GM19452 (cell line): ENCODE measurements around the gene NHP2.
A peak's percentile ranks its signal among the peaks of the same experiment; 100 is the strongest.

Experiments
- ATAC-seq: cut with Tn5 transposase; IDR thresholded peaks from one replicate; pipeline ENCODE4 v1.9.1; 2021; ENCODE audit not compliant: unreplicated experiment

NHP2 gene

DNA sequence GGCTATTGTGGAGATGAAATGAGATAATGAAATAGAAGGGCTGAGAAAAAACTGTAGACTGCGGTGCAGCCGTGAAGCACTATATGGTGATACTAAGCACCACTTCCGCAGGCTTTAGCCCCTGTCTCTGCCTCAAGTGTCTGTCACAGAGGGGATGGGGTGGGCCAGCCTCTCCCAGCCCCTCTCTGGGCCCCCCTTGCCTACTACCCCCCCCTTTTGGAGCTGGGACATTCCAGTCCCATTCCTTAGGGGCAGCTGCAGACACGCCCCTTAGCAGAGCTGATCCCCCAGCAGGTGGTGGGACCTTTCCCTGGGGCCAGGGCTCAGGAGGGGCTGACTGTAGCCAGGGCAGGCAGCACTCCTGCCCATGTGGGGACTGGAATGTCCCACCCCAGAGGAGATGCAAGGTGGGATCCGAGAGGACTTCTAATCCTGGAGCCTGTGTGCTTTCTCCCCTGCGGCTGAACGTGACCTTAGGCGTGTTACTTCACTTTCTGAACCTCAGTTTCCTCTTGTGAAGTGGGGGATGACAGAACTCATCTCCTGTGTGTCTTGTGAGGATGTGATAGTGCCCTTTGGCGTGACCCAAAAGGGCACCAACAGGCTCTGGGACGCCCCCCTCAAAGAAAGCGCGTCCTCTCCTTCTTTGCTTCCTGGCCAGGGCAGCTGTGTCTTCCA lies 38.4 kb downstream of the NHP2 start:
- no peak for ATAC-seq

DNA sequence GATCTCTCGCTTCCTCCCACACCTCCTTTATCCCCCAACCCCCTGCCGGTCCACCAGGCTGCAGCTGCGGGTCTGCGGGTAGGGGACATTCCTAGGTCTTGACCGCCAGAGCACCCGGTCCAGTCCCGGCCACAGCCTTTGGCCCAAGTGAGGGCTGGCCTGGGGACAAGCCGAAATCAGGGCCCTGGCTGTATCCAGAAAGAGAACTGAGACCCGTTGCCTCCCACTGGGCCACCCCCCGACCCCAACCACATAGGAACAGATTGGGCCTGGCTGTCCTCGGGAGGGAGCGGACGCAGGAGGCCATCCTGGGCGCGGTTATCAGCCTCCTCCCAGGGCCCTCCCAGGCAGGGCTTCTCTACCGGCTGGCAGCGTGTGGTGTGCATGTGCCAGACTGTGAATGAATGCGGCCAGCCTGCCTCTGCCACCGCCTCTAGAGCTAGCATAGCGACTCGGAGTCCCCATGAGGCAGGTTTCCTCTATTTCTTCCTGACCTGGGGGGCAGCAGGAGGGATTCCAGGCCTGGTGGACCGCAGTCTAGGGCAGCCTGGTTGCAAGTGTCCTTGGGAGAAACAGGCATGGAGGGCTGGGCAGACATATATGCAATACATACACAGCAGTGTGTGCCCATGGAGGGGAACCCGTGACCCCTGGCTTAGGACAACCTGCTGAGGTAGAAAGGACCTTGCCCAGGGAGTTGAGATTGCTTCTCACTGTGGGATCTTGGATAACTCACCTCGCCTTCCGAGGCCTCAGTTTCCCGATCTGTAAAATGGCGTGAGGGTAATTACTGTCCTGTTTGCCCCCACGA lies 39.2 kb downstream of the NHP2 start:
- no peak for ATAC-seq

DNA sequence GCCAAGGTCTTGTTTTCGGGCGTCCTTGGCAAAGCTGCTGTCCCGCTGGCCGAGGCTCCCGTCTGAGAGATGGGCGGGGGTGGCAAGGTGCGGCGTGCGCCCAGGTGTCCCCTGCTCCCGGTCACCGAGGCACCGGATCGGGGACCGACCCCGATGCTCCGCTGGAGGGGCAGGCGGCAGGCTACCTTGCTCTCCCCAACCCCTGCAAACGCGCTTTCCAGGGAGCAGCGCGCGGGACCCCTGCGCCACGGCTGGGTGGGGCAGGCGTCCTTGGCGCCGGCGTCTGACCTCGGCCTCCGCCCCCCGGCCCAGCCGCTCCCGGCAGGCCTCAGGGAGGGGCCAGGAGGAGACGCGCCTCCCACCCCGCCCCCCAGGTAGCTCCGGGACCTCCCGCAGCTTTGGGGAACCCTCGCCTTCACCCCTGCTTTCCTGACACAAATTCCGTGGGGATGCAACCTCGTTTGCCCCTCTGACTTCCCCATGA lies 39.8 kb downstream of the NHP2 start:
- no peak for ATAC-seq

DNA sequence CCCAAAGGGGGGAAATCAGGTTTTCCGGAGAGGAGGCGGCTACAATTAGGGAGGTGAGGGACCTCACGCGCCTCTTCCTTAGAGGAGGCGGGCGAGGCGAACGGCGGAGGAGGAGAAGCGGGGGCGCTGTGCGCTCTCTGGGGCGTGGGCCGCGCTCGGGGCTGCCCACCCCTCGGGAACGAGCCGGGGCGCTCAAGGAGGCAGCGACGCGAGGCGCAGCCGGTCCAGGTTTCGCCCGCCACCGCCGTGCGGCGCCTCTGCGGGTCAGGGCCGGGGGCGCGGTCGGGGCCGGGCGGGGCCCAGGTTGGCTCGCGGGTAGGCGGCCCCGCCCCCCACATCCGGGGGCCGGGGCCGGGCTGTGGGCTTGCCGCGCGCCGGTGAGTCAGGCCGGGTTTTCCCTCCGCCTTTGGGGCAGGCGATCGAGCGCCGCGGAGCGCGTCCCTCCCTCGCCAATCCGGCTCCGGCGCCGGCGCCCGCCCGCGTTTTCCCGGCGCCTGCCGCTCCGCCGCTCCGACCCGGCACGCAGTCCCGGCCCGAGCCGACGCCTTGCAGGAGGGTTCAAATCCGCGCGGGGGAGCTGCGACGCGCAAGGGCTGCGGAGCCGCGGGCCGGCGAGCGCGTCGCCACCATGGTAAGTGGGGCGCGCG lies 40.4 kb downstream of the NHP2 start, which contains the start of gene N4BP3:
TSS of gene N4BP3 (plus strand) at position 392 of the 647 bp plus-strand sequence. CDS start 6,052 bp downstream, outside the sequence.
- ATAC-seq = peak; percentile 54

DNA sequence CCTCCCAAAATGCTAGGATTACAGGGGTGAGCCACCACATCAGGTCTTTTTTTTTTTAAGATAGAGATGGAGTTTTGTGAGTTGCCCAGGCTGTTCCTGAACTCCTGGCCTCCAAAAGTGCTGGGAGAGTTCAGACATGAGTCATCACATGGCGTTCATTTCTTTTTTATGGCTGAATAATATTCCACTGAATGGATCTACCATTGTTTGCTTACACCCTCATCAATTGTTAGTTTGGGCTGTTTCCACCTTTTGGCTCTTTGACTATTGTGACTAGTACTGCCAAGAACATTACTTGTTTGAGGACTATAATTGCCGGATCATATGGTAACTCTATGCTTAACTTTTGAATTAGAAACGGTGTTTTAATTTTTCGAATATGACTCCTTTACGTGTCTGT lies 41.1 kb downstream of the NHP2 start:
- ATAC-seq = no peak

DNA sequence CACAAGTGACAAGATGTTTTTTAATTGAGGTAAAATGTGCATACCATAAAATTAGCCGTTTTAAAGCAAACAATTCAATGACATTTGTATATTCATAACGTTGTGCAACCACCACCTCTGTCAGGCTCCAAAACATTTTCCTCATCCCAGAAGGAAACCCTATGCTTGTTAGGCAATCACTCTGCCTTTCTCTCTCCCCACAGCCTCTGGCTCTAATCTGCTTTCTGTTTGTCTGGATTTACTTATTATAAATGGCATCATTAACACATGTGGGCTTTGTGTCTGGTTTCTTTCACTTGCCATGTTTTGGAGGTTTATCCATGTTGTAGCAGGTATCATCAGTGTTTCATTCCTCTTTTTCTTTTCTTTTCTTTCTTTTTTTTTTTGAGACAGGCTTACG lies 41.8 kb downstream of the NHP2 start:
- no peak for ATAC-seq

DNA sequence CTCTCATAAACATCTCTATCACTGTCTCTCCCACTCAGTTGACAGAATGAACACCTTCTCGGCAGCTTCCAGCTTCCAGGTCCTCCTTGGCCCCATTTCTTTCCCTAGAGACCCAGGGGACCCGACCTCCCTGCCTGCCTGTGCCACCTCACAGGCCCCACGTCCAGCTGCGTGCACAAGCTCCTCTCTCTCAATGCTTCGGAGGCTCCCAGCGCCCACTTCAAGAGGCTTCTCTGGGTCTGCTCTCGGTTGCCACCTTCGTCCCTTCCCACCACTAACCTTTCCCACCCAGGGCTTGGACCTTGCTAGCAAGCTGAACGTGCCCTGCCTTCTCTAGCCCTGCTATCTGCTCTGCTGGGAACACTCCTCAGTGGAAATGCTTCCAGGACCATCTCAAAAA lies 43.2 kb downstream of the NHP2 start:
- no peak for ATAC-seq

DNA sequence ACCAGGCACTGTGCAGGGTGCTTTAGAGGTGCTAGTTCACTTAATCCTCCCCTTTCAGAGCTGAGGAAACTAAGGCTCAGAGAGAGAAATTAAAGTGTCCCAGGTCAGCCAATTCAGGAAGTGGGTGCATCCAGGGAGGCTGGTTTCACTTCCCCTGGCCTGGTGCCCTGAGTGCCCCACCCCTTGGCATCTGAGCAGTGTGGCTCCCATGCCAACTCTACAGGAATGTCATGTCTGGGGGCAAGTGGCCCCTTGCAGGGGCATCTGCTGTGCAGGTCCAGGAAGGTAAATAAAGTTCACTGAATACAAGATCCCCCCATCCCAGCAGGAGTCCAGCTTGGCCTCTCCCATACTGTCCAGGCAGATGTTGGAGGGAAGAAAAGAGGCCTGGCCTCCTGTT lies 44.7 kb downstream of the NHP2 start:
- ATAC-seq = no peak

DNA sequence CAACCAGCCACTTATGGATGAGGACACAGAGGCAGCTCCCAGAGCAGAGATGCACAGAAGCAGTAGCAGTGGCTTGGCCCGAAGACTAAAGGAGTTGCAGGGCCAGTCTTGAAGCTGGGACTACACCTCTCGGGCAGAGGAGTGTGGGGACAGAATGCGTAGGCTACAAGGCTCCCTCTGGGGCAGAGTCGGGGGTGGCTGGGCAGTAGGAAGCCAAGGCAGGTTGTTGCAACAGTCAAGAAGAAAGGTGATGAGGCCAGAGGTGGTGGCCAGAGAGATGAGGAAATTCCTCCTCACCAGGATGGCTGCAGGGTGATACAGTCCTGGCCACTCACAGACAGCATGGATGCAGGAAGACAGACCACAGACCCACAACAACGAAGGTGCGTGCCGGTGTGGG lies 45.2 kb downstream of the NHP2 start:
- ATAC-seq = no peak

DNA sequence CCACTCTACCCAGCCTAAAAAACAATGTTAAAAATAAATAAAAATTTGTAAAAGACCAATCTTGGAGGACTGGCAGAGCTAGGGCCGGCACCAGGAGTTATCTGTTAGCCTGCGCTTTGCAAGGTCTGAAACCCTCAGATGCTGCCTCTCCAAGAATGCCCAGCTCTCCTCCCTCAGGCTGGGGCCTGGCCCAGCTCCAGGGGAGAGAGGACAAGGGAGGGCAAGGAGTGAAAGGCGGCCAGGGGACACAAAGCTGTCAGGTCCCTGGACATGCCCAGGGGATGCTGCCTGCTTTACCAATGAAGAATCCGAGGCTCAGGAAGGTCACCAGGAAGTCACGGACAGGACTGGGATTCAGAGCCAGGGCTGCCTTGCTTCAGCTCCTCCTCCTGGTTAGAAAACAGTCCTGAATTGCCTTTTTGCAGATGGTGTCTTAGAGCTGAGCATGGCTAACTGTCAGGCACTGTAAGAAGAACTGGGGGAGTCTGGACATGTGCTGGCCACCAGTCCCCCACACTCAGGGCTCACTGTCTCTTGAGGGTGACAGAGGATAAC lies 45.9 kb downstream of the NHP2 start:
- ATAC-seq = no peak

DNA sequence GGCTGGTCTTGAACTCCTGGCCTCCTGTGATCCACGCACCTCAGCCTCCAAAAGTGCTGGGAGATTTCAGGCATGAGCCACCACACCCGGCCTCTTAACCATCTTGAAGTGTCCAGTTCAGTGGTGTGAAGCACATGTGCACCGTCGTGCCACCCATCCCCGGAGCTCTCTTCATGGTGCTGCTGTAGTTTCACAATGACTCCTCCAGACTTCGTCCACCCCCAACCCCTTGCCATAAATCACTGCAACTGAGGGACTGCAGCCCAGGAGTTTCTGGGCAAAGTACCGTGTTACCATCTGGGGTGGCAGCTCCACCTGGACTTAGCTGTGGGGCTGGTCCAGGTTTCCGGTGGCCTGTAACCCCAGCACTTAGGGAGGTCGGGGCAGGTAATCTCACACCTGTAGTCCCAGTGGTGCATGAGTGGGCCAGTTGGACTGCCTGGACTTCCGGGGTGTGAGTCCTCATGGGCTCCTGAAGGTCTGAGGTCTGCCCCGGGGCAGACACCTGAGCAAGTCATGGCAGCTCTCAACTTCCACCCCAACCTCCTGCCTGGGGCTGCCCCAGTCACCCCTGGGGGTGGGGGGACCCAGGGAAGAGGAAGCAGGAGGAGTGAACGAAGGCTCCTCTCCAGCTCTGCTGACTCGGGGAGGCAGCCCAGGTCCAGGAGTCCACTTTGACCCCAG lies 47.0 kb downstream of the NHP2 start:
- ATAC-seq = no peak

DNA sequence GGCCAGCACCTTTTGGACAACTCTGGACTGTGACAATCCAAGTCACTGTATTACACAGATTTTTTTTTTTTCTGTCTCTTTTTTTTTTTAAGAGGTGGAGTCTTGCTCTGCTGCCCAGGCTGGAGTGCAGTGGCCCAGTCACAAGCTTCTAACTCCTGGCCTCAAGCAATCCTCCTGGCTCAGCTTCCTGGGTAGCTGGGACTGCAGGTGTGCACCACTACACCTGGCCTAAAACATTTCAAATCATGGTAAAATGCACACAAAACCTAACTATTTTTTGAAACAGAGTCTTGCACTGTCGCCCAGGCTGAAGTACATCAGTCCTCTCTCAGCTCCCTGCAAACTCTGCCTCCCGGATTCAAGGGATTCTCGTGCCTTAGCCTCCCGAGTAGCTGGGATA lies 47.6 kb downstream of the NHP2 start:
- ATAC-seq = no peak

DNA sequence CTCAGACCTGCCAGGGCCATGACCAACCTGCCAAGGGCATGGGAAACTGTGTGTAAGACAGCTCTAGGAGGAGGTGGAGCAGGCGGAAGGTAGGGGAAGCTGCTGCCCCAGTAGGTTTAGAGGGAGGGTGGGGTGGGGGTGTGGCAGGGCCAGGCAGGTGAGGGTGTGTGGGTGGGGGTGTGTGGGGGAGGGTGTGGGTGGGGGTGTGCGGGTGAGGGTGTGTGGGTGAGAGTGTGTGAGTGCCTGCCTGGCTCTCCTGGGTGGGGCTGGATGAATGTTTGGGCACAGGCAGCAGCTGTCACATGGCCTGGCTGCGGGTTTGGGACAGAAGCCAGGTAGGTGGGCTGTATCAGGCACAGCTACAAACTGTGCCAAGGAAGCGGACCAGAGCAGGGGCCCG lies 49.2 kb downstream of the NHP2 start:
- ATAC-seq = no peak

DNA sequence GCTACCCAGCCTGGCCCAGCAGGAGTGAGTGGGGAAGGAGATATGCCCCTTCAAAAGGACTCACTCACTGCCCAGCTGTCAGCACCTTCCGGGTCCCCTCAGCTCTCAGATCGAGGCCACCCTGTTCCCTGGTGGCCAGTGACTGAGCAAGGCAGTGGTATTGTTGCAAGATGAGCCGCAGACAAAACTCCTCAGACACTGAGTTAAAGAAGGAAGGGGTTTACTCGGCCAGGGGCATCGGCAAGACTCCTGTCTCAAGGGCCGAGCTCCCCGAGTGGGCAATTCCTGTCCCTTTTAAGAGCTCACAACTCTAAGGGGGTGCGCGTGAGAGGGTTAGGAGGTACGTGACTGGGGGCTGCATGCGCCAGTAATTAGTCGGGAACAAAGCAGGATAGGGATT lies 50.1 kb downstream of the NHP2 start:
- ATAC-seq = no peak
